ENCODE results near the gene ADNP2.

GRCh38 chr18:80097201-80097600, 11.9 kb upstream of the ADNP2 start:
- TF ChIP-seq, protein P1, sequence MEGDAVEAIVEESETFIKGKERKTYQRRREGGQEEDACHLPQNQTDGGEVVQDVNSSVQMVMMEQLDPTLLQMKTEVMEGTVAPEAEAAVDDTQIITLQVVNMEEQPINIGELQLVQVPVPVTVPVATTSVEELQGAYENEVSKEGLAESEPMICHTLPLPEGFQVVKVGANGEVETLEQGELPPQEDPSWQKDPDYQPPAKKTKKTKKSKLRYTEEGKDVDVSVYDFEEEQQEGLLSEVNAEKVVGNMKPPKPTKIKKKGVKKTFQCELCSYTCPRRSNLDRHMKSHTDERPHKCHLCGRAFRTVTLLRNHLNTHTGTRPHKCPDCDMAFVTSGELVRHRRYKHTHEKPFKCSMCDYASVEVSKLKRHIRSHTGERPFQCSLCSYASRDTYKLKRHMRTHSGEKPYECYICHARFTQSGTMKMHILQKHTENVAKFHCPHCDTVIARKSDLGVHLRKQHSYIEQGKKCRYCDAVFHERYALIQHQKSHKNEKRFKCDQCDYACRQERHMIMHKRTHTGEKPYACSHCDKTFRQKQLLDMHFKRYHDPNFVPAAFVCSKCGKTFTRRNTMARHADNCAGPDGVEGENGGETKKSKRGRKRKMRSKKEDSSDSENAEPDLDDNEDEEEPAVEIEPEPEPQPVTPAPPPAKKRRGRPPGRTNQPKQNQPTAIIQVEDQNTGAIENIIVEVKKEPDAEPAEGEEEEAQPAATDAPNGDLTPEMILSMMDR (IDR thresholded peaks at IDR 0.05), result no peak
- TF ChIP-seq POLR2A (IDR thresholded peaks at IDR 0.05), result no peak
